SK-N-MC (cell line): ENCODE measurements around the gene EN1.

Experiments
- DNase-seq: peaks from one replicate; pipeline ENCODE4 v3.0.0-alpha.2; 2011; ENCODE audit warnings: low read depth, low spot score
- H3K27ac ChIP-seq: fragments of 200-600 bp; sonication (generic); 2 replicates; pipeline ENCODE4 v1.5.1; 2016; ENCODE audit warnings: mixed run types
- H3K36me3 ChIP-seq: fragments of 200-600 bp; sonication (generic); 2 replicates; pipeline ENCODE4 v1.6.1; 2017; ENCODE audit warnings: antibody characterized with exemption, low read length, mixed read lengths; ENCODE audit not compliant: insufficient read depth
- H3K4me3 ChIP-seq: fragments of 200-600 bp; sonication (generic); 2 replicates; pipeline ENCODE4 v1.5.1; 2016
- H3K9ac ChIP-seq: fragments of 200-600 bp; sonication (generic); 2 replicates; pipeline ENCODE4 v1.8.0; 2017; ENCODE audit warnings: mixed run types, mixed read lengths; ENCODE audit not compliant: insufficient read length
- H3K9me3 ChIP-seq: fragments of 200-600 bp; sonication (generic); 2 replicates; pipeline ENCODE4 v1.6.1; 2017; ENCODE audit warnings: low read depth, mild to moderate bottlenecking, antibody characterized with exemption, low read length, moderate library complexity, mixed read lengths
- EZH2 ChIP-seq: fragments of 200-600 bp; sonication (generic); IDR thresholded peaks from one replicate; pipeline ENCODE4 v1.6.1; 2017; ENCODE audit warnings: antibody characterized with exemption
- FOXP2 ChIP-seq: optimal IDR thresholded peaks from 2 replicates; pipeline ENCODE3; 2011; ENCODE audit warnings: mild to moderate bottlenecking, moderate library complexity; ENCODE audit not compliant: insufficient read depth; ENCODE audit errors: extremely low read length, control extremely low read depth
- POLR2AphosphoS5 ChIP-seq: IDR thresholded peaks from 2 replicates; pipeline ENCODE4 v1.6.1; 2012; ENCODE audit warnings: mild to moderate bottlenecking, low read depth, low read length, borderline replicate concordance

EN1 gene

DNA sequence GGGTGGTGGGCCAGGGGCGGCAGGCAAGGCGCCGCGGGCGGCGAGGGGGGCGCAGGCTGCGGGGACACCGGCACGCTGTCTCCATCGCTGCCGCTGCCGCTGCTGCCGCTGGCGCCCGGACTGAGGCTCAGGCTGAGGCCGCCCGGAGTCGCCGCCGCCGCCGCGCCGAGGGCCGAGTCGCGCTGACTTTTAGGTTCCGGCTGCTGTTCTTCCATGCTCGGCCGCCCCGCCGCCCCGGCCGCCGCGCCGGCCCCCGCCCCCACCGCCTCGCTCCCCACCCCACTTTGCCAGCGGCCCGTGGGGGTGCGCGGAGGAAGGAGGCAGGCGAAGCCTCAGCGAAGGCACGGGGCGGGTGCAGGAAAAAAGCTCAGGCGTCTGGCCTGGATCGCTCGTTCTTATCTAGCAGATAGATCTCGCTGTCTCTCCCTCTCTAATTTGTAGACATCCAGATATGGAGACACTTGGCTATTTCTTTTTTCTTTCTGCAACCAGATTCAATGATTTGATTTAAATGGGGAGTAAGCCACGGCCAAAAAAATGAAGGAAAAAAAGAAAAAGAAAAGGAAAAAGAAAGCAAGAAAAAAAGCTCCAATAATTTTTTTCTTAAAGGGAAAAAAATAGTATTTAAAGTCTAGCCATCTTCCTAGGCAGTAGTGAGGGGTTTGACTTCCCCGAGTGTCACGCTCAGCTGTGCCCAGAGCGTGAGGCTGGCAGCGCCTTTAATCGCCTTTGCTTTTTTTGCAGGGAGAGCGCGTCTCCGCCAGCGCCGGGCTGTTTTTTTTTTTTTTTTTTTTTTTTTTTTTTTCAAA, at the start of gene EN1:
TSS of gene EN1 (minus strand) at position 696 of the 809 bp plus-strand sequence. CDS start at position 215, 481 bp downstream.
- H3K9me3 ChIP-seq: no peaks in the 10 kb centered on the region
- H3K36me3 ChIP-seq: no peaks in the 10 kb centered on the region
- peak; percentile 72 for TF ChIP-seq EZH2
- no peak for TF ChIP-seq POLR2AphosphoS5
- no peak within 1 kb of the TSS for H3K9ac ChIP-seq
- H3K27ac ChIP-seq: no peak within 1 kb of the TSS
- DNase-seq: no peak
- H3K4me3 ChIP-seq: peak within 1 kb of the TSS; percentile 73

DNA sequence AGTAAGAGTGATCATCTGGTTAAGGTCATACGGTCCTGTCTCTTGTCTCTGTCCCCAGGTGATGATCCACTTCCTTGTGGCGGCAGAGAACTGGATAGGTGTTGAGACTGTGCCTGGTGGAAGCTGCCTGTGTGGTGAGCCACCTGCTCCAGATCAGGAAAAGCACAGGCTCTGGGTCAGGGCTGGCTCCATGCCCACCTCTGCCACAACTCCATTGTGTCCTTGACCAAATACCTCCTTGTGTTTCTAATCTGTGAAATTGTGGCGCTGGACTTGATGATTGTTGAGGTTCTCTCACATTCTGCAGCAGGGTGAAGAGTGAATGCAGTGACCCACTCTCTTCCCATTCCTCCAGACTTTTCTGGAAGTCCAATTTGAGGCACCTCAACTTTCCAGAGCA, 45.7 kb upstream of the EN1 start:
- no peak for TF ChIP-seq FOXP2
- TF ChIP-seq EZH2: no peak
- no peak for TF ChIP-seq POLR2AphosphoS5
- Histone ChIP-seq H3K9ac (no peak overlapping the region), H3K9me3 (no peaks in the 10 kb centered on the region), H3K27ac (no peak overlapping the region), H3K36me3 (no peaks in the 10 kb centered on the region), H3K4me3 (no peak overlapping the region)
- DNase-seq: no peak

DNA sequence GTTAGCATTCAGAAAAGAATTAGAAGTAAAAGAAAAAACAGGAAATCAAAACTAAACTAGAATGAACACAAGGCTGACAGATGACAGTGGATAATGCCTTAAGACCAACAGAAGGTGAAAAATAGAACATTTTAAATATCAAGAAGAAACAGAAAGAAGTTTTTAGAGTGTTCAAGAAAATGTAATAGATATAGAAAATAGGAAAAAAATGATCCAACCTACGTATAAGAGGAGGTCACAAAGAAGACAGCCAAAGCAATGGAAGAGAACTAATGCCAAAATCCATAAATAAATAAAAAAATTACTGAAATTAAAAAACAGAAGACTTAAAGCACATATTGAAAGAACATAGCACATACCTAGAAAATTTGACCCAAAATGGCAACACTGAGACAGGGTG, 42.5 kb upstream of the EN1 start:
- no peak for TF ChIP-seq FOXP2
- no peak for TF ChIP-seq EZH2
- TF ChIP-seq POLR2AphosphoS5: no peak
- DNase-seq: no peak
- Histone ChIP-seq H3K4me3 (no peak overlapping the region), H3K9me3 (no peaks in the 10 kb centered on the region), H3K27ac (no peak overlapping the region), H3K36me3 (no peaks in the 10 kb centered on the region), H3K9ac (no peak overlapping the region)

DNA sequence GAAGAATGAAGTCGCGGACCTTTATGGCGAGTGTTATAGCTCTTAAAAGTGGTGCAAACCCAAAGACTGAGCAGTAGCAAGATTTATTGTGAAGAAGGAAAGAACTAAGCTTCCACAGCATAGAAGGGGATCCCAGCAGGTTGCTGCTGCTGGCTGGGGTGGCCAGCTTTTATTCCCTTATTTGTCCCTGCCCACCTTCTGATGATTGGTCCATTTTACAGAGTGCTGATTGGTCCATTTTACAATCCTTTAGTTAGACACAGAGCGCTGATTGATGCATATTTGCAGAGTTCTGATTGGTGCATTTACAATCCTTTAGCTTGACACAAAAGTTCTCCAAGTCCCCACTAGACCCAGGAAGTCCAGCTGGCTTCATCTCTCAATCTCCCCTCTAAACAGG, 36.3 kb upstream of the EN1 start:
- no peak overlapping the region for H3K9ac ChIP-seq
- no peak for DNase-seq
- no peak overlapping the region for H3K27ac ChIP-seq
- no peaks in the 10 kb centered on the region for H3K9me3 ChIP-seq
- H3K36me3 ChIP-seq: no peaks in the 10 kb centered on the region
- no peak overlapping the region for H3K4me3 ChIP-seq
- no peak for TF ChIP-seq FOXP2
- no peak for TF ChIP-seq POLR2AphosphoS5
- no peak for TF ChIP-seq EZH2

DNA sequence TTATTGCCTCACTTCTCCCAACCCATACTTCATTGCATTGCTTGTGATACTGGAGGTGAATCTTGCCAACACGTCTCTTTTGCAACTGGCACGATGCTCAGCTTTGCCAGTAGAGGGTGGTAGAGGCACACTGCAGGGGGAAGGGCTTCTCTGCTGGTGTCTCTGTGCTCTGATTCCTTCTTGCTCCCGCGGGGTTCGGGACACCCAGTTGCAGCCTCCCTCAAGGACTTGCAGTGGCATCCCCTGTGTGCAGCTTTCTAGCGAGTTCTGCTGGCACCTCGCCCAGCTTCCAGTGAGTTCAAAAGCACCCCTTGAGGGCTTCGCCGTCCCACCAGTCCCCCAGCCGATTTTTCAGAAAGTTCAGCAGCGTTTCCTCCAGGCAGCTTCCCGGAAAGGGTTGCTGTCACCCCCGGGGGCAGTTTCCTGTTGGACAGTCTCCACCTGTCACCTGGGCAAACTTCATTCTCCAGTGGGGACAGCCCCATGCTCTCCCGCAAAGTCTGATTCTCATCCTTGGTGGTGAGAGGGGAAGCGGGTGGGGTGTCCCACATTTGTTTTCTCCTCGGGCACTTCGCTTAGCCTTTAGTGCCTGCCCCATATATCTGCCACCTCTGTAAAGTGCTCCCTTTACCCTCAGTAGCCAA, 35.4 kb upstream of the EN1 start:
- Histone ChIP-seq H3K27ac (no peak overlapping the region), H3K36me3 (no peaks in the 10 kb centered on the region), H3K4me3 (peak overlapping the region; percentile 58; the same call in 1 of the 2 replicates), H3K9me3 (no peaks in the 10 kb centered on the region), H3K9ac (no peak overlapping the region)
- TF ChIP-seq FOXP2 (peak; percentile 66), EZH2 (no peak)
- DNase-seq: peak; percentile 40

DNA sequence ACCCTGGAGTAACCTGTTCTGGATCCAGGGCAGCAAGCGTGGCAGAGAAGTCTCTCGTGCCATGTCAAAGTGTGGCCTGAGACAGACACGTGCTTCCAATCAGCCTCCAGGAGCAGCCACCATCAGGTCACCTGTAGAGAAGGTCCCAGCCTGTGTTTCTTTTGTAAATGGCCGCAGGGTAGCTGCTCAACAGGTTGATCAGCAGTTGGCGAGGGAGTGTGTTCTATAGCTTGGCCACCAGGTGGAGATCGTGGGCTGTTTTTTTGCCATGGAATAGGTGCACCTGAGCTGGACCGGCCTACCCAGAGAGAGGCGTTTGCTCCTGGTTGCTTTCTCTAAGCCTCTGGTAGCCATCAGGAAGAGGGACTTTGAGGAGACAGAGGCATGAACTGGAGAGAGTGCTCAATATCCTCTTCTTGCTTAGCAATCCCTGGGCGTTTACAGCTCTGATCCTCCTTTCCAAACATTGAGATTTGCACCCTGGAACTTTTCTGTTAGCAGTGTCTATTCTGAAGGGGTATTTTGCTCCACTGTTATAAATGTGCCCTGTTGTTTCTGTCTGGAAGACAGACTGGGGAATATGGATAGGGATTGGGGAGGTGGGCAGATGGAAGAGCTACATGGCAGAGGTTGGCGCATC, 34.2 kb upstream of the EN1 start:
- no peaks in the 10 kb centered on the region for H3K36me3 ChIP-seq
- H3K9me3 ChIP-seq: no peaks in the 10 kb centered on the region
- no peak overlapping the region for H3K9ac ChIP-seq
- no peak for DNase-seq
- no peak overlapping the region for H3K27ac ChIP-seq
- TF ChIP-seq EZH2: no peak
- no peak overlapping the region for H3K4me3 ChIP-seq

DNA sequence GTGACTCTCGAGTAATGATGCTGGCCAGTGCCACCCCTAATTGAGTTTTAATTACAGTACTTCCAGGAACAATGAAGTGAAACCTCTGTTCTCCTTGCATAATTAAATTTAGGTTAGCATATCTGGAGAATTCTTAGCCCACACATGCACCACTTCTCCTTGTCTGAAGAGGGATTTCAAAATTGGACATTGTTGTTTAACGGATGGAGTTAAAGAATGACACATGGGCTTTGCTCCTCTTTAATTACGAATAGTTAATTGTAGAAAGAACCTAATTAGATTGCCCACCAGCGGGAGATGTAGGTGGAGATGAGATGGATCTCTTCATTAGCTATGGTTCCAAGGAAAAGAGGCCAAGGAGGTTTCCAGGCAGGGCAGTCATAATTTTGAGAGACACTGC, 33.1 kb upstream of the EN1 start:
- no peak for DNase-seq
- no peak for TF ChIP-seq POLR2AphosphoS5
- no peak for TF ChIP-seq FOXP2
- TF ChIP-seq EZH2: no peak
- no peak overlapping the region for H3K4me3 ChIP-seq
- no peaks in the 10 kb centered on the region for H3K36me3 ChIP-seq
- no peak overlapping the region for H3K9ac ChIP-seq
- no peak overlapping the region for H3K27ac ChIP-seq
- H3K9me3 ChIP-seq: no peaks in the 10 kb centered on the region

DNA sequence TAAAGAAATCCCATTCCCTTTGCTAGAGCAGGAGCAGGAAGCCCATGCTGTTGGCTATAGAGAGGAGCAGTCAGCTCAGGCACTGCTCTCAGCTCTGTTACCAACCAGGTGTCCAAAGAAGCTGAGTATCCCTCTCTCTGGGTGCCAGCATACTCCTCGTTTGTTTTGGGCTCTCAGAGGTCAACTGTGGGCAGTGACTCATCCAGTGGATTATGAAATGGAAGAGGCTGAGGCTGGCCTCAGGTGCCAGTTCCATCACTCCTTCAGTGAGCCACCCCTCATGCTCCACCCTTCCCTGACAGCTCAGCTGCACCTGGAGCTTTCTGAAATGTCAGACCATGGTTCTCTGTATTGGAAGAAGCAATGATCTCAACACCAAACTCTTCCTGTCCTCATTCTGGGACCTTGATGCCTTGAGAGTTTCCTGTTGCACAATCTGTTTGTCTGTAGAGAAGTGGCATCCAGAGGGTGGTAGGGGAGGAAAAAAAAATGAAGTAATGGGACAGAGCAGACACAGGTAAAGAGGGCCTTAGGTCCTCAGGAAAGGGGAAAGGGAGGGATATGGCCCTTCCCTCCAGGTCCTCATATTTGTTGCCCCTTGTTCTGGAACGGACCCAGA, 31.2 kb upstream of the EN1 start:
- no peak overlapping the region for H3K4me3 ChIP-seq
- H3K27ac ChIP-seq: no peak overlapping the region
- H3K9ac ChIP-seq: no peak overlapping the region
- H3K9me3 ChIP-seq: no peaks in the 10 kb centered on the region
- no peak for TF ChIP-seq POLR2AphosphoS5
- no peak for TF ChIP-seq EZH2
- no peak for TF ChIP-seq FOXP2
- DNase-seq: no peak
- no peaks in the 10 kb centered on the region for H3K36me3 ChIP-seq
